A673 (cell line): Measurements from ENCODE around the gene ZNF283.

Source experiments
- EZH2 ChIP-seq: fragments of 200-600 bp; sonication (generic); IDR thresholded peaks from 2 replicates; pipeline ENCODE4 v1.6.1; 2017; ENCODE audit warnings: borderline replicate concordance, low read depth, mild to moderate bottlenecking, mixed read lengths, antibody characterized with exemption, low read length; ENCODE audit not compliant: poor library complexity, severe bottlenecking
- TF ChIP-seq, protein P1 (sequence below): fragments of 300-800, 200-600 bp; sonication (generic); conservative IDR thresholded peaks from 2 replicates; pipeline ENCODE4 v1.5.1; 2017; ENCODE audit warnings: low read depth, mild to moderate bottlenecking, antibody characterized with exemption, low read length, moderate library complexity, mixed read lengths

- TF ChIP-seq, protein P1, sequence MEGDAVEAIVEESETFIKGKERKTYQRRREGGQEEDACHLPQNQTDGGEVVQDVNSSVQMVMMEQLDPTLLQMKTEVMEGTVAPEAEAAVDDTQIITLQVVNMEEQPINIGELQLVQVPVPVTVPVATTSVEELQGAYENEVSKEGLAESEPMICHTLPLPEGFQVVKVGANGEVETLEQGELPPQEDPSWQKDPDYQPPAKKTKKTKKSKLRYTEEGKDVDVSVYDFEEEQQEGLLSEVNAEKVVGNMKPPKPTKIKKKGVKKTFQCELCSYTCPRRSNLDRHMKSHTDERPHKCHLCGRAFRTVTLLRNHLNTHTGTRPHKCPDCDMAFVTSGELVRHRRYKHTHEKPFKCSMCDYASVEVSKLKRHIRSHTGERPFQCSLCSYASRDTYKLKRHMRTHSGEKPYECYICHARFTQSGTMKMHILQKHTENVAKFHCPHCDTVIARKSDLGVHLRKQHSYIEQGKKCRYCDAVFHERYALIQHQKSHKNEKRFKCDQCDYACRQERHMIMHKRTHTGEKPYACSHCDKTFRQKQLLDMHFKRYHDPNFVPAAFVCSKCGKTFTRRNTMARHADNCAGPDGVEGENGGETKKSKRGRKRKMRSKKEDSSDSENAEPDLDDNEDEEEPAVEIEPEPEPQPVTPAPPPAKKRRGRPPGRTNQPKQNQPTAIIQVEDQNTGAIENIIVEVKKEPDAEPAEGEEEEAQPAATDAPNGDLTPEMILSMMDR = no peak
- no peak for TF ChIP-seq EZH2
Observed at GRCh38 chr19:43783636-43784035, 43.5 kb upstream of the ZNF283 start.
